ENCODE data around the gene PDE4D.
"Not testable (repeated sequence)": the region's sequence is repeated elsewhere in the genome, so short reads cannot be mapped to it uniquely, and the experiment has no call there.

Gene PDE4D

GRCh38 chr5:59496524-59497134 lies 396.9 kb downstream of the PDE4D start:
- DNase-seq = no peak

GRCh38 chr5:59491945-59492344 lies 401.6 kb downstream of the PDE4D start:
- DNase-seq = no peak

GRCh38 chr5:59489551-59489950 lies 404.0 kb downstream of the PDE4D start:
- no peak for DNase-seq

- no peak for DNase-seq
These were observed 405.5 kb downstream of the PDE4D start for GRCh38 chr5:59487772-59488729.

GRCh38 chr5:59487068-59487686 lies 406.3 kb downstream of the PDE4D start:
- DNase-seq = no peak

- DNase-seq = no peak
These were observed 407.0 kb downstream of the PDE4D start for GRCh38 chr5:59486508-59486907.

GRCh38 chr5:59485629-59486439 lies 407.7 kb downstream of the PDE4D start:
- DNase-seq = no peak

- no peak for DNase-seq
These were observed 408.4 kb downstream of the PDE4D start for GRCh38 chr5:59485107-59485506.

- DNase-seq = no peak
These were observed 408.9 kb downstream of the PDE4D start for GRCh38 chr5:59484618-59485017.

GRCh38 chr5:59483971-59484472 lies 409.5 kb downstream of the PDE4D start:
- no peak for DNase-seq

GRCh38 chr5:59479086-59479485 lies 414.4 kb downstream of the PDE4D start:
- DNase-seq = no peak

- no peak for DNase-seq
These were observed 419.2 kb downstream of the PDE4D start for GRCh38 chr5:59474324-59474723.

GRCh38 chr5:59473611-59474010 lies 419.9 kb downstream of the PDE4D start:
- no peak for DNase-seq

- no peak for DNase-seq
These were observed 422.1 kb downstream of the PDE4D start for GRCh38 chr5:59471463-59471862.

- no peak for DNase-seq
These were observed 425.6 kb downstream of the PDE4D start for GRCh38 chr5:59467969-59468368.

GRCh38 chr5:59466271-59466670 lies 427.3 kb downstream of the PDE4D start:
- DNase-seq = no peak

- no peak for DNase-seq
These were observed 428.6 kb downstream of the PDE4D start for GRCh38 chr5:59464969-59465368.

- not testable (repeated sequence) for DNase-seq
These were observed 429.8 kb downstream of the PDE4D start for GRCh38 chr5:59463618-59464166.

GRCh38 chr5:59462956-59463355 lies 430.6 kb downstream of the PDE4D start:
- no peak for DNase-seq

GRCh38 chr5:59460368-59461153 lies 433.0 kb downstream of the PDE4D start:
- DNase-seq = no peak

- no peak for DNase-seq
These were observed 434.4 kb downstream of the PDE4D start for GRCh38 chr5:59458966-59459729.

All from activated gamma-delta T cell treated with Interleukin-2 at 50 U/mL for 16 hours (primary cell).